Spleen (tissue), 7 donors: ENCODE measurements around the gene CDC37.

Experiments
- CTCF ChIP-seq, 11 experiments: fragments of 200-600 bp in 7 of 11; fragments of 450-650 bp in 4 of 11; sonication (generic) in 4 of 11; IDR thresholded peaks in 8 of 11; conservative IDR thresholded peaks in 3 of 11; 1 replicate in 7 of 11; 2 replicates in 4 of 11; pipeline versions ENCODE4 v1.4.0 to v1.8.0; 2016 to 2021; ENCODE audit warnings: antibody characterized with exemption in 11 of 11, inconsistent platforms in 4 of 11, mild to moderate bottlenecking in 1 of 11
- POLR2A ChIP-seq, 3 donors: fragments of 450-650 bp; IDR thresholded peaks; one replicate each; pipeline ENCODE4 v1.5.1; 2017; ENCODE audit warnings: antibody characterized with exemption in 3 of 3, mild to moderate bottlenecking in 1 of 3
- donor health status: DM: no; HTN: no; CAD: no; lungs with moderate emphysema.
- donor health status: DM: no; HTN: no; CAD: no.
- donor health status: DM: no; HTN: no; CAD: no.

- TF ChIP-seq CTCF (IDR thresholded peaks at IDR 0.05 in 8 of 11, conservative IDR thresholded peaks at IDR 0.05 in 3 of 11) (no peak), POLR2A (IDR thresholded peaks at IDR 0.05) (no peak)
Measured at GRCh38 chr19:10450853-10451609, 47.7 kb upstream of the CDC37 start.
